ENCODE measurements around the gene KIF15. TPM values are rescaled to one million over a fixed set of nuclear protein-coding genes. Genes with fewer than 3 reads are reported as not detected.

Gene KIF15
- polyA plus RNA-seq, 3 donors: 0.15 to 0.16 TPM; not detected in 1

DNA sequence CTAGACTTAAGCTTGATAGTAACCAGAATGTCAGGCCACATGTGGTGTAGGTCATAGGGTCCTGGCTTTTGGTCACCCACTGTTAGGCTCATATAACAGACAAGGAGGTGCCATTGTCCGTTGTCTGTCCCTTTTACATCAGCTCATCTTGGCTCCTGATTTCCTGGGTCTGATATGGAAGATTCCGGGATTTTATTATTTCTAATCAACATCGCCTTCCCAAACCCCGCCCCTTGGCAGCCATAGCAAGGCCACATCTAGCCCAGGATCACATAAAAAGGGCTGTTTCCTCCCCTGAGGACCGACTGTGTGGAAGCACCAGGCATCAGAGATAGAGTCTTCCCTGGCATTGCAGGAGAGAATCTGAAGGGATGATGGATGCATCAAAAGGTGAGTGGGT is 112.7 kb downstream of the KIF15 start, which contains the start of gene TGM4:
TSS of gene TGM4 (plus strand) at position 301 of the 400 bp plus-strand sequence. CDS start at position 372, 71 bp downstream.
- no peaks in the 10 kb centered on the region for H3K9me3 ChIP-seq (replicated peaks in 1 of 2; ENCODE audit: control insufficient read depth in 1 of 2, insufficient read depth in 1 of 2, low read length in 2 of 2)
- Mint-ChIP-seq H3K4me3 (no peak within 1 kb of the TSS), H3K27ac (no peak within 1 kb of the TSS), H3K27me3 (ENCODE audit: low read depth in 3 of 3) (peaks cover 1 to 6% (median 5%) of the 10 kb centered on the region in 3 donors), H3K36me3 (no peaks in the 10 kb centered on the region), H3K9me3 (peaks cover 0 to 3% (median 1%) of the 10 kb centered on the region in 7 donors), H3K4me1 (no peaks in the 10 kb centered on the region)
- no peak for DNase-seq
- no peaks in the 10 kb centered on the region for H4K20me1 ChIP-seq (ENCODE audit: insufficient read depth, low read length)
- H3K4me1 ChIP-seq (ENCODE audit: control insufficient read depth in 1 of 2, insufficient read depth in 2 of 2, low read length in 2 of 2): no peaks in the 10 kb centered on the region
- H3K27me3 ChIP-seq (ENCODE audit: control insufficient read depth in 2 of 2, insufficient read depth in 2 of 2, low read length in 2 of 2): no peaks in the 10 kb centered on the region
- no peak within 1 kb of the TSS for H3K9ac ChIP-seq (ENCODE audit: insufficient read depth, low read length, poor library complexity, severe bottlenecking)
- WGBS (ENCODE audit: insufficient coverage): 100% methylated on average over 3 of the region's 5 CpGs
- H2AFZ ChIP-seq (ENCODE audit: insufficient read depth, low read depth, low read length, poor library complexity, severe bottlenecking): no peak within 1 kb of the TSS
- no peak within 1 kb of the TSS for H3K27ac ChIP-seq (ENCODE audit: low read depth in 1 of 2, low read length in 2 of 2)
- TF ChIP-seq, protein P1, sequence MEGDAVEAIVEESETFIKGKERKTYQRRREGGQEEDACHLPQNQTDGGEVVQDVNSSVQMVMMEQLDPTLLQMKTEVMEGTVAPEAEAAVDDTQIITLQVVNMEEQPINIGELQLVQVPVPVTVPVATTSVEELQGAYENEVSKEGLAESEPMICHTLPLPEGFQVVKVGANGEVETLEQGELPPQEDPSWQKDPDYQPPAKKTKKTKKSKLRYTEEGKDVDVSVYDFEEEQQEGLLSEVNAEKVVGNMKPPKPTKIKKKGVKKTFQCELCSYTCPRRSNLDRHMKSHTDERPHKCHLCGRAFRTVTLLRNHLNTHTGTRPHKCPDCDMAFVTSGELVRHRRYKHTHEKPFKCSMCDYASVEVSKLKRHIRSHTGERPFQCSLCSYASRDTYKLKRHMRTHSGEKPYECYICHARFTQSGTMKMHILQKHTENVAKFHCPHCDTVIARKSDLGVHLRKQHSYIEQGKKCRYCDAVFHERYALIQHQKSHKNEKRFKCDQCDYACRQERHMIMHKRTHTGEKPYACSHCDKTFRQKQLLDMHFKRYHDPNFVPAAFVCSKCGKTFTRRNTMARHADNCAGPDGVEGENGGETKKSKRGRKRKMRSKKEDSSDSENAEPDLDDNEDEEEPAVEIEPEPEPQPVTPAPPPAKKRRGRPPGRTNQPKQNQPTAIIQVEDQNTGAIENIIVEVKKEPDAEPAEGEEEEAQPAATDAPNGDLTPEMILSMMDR (IDR thresholded peaks at IDR 0.05): no peak
- H3K36me3 ChIP-seq (replicated peaks in 1 of 2; ENCODE audit: control insufficient read depth in 1 of 2, insufficient read depth in 2 of 2, low read length in 2 of 2): no peaks in the 10 kb centered on the region
- no peak within 1 kb of the TSS for H3K4me3 ChIP-seq (replicated peaks in 1 of 3; ENCODE audit: low read depth in 2 of 3, low read length in 3 of 3)
- H3K4me2 ChIP-seq (replicated peaks; ENCODE audit: extremely low read depth, low read length, poor library complexity, severe bottlenecking): no peak within 1 kb of the TSS
- intact Hi-C loops (cut with micrococcal nuclease): no loop called here
- H3K79me2 ChIP-seq (ENCODE audit: insufficient read depth, low read length): no peaks in the 10 kb centered on the region

- Mint-ChIP-seq H3K9me3 (peaks cover 0 to 3% (median 2%) of the 10 kb centered on the region in 7 donors), H3K4me1 (no peaks in the 10 kb centered on the region), H3K27me3 (ENCODE audit: low read depth in 3 of 3) (peaks cover 4 to 5% (median 5%) of the 10 kb centered on the region in 3 donors), H3K36me3 (no peaks in the 10 kb centered on the region), H3K4me3 (no peak overlapping the region), H3K27ac (no peak overlapping the region)
- 100% methylated on average over 1 of the region's 3 CpGs for WGBS (ENCODE audit: insufficient coverage)
- Histone ChIP-seq H3K79me2 (ENCODE audit: insufficient read depth, low read length) (no peaks in the 10 kb centered on the region), H3K4me1 (ENCODE audit: control insufficient read depth in 1 of 2, insufficient read depth in 2 of 2, low read length in 2 of 2) (no peaks in the 10 kb centered on the region), H3K27me3 (ENCODE audit: control insufficient read depth in 2 of 2, insufficient read depth in 2 of 2, low read length in 2 of 2) (no peaks in the 10 kb centered on the region), H4K20me1 (ENCODE audit: insufficient read depth, low read length) (no peaks in the 10 kb centered on the region), H3K4me3 (replicated peaks in 1 of 3; ENCODE audit: low read depth in 2 of 3, low read length in 3 of 3) (no peak overlapping the region), H3K9ac (ENCODE audit: insufficient read depth, low read length, poor library complexity, severe bottlenecking) (no peak overlapping the region), H3K9me3 (replicated peaks in 1 of 2; ENCODE audit: control insufficient read depth in 1 of 2, insufficient read depth in 1 of 2, low read length in 2 of 2) (no peaks in the 10 kb centered on the region), H3K27ac (ENCODE audit: low read depth in 1 of 2, low read length in 2 of 2) (no peak overlapping the region), H3K36me3 (replicated peaks in 1 of 2; ENCODE audit: control insufficient read depth in 1 of 2, insufficient read depth in 2 of 2, low read length in 2 of 2) (no peaks in the 10 kb centered on the region), H3K4me2 (replicated peaks; ENCODE audit: extremely low read depth, low read length, poor library complexity, severe bottlenecking) (no peak overlapping the region), H2AFZ (ENCODE audit: insufficient read depth, low read depth, low read length, poor library complexity, severe bottlenecking) (no peak overlapping the region)
- TF ChIP-seq, protein P1 (IDR thresholded peaks at IDR 0.05): no peak
- DNase-seq: no peak
- intact Hi-C loops (cut with micrococcal nuclease): no loop called here
These were observed 114.0 kb downstream of the KIF15 start for GRCh38 chr3:44875596-44875995.
